Measurements from ENCODE around the gene DNMT1.
"Not testable (repeated sequence)": the region's sequence is repeated elsewhere in the genome, so short reads cannot be mapped to it uniquely, and the experiment has no call there.

Gene DNMT1

DNA sequence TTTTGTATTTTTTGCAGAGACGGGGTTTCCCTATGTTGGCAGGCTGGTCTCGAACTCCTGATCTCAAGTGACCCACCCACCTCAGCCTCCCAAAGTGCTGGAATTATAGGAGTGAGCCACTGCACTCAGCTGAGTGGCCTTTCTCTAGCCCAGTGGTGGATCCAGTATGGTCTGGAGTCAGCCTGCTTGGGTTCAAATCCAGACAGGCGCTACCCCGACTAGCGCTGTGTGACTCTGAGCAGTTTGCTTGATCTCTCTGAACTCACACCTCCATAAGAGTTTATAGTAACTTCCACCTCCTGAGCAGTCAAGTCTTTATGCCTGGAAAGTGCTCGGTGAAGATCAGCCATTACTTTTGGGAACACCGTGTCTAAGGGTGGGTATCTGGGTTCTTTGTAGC, 25.9 kb upstream of the DNMT1 start:
- no peak for DNase-seq

DNA sequence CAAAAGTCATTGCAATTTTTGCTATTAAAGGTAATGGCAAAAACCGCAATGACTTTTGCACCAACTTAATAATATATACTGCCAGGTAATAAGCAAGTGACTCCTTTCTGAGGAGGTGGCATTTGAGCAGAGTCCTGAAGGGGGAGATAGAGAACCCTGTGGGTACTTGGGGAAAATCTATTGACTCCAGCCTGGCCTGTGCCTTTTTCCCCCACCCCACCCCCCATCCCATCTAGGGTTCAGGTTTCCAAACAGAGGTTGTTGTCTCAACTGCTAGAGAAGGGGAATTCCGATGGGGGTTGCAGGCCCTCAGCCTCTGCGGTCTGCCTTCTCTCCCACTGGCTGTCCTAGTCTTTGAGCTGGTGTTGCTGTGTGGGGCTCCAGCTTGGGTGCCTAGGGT, 24.9 kb upstream of the DNMT1 start:
- no peak for DNase-seq

DNA sequence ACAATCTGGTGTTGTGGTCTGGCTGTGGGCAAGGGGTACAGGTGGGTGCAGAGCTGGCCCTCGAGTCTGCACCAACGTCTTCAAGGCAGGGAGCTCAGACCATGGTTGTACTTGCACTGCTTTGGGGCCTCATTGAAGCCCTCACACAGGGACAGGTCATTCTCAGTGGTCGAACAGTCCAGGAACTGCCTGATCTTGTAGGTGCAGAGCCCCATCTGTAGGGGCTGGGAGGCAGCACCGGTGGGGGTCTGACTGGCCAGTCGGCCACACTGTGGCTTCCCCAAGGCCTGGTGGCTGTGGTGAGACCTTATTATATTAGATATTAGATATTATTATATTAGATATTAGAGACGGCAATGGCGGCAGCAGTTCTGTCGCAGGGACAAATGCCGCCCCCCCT, 22.3 kb upstream of the DNMT1 start:
- DNase-seq: no peak

DNA sequence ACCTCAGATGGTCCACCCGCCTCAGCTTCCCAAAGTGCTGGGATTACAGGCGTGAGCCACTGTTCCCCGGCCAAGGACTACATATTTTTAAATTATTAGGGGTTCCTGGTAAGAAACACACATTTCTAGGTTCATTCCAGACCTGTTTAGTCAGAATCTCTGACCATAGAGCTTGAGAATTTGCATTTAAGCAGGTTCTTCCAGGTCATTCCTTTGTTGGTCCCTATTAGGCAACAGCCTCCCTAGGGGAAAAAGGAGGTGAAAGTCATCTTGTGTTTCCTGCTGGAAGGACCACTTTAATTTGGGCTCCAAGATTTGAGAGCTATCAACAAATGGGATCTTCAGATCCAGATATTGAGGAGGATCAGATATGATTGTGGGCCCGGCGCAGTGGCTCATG, 20.0 kb upstream of the DNMT1 start:
- DNase-seq: no peak

DNA sequence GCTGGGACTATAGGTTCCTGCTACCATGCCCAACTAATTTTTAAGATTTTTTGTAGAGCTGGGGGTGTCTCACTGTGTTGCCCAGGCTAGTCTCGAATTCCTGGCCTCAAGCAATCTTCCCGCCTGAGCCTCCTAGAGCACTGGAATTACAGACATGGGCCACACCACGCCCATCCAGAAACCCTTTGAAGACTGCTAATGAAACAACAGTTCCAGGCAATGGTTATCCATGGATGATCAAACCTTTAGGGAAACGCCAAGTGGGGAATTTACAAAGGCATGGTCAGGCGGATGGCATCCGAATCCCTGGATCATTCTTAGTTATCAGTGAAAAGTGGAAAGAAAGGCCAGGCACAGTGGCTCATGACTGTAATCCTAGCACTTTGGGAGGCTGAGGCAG, 16.9 kb upstream of the DNMT1 start:
- DNase-seq: no peak

DNA sequence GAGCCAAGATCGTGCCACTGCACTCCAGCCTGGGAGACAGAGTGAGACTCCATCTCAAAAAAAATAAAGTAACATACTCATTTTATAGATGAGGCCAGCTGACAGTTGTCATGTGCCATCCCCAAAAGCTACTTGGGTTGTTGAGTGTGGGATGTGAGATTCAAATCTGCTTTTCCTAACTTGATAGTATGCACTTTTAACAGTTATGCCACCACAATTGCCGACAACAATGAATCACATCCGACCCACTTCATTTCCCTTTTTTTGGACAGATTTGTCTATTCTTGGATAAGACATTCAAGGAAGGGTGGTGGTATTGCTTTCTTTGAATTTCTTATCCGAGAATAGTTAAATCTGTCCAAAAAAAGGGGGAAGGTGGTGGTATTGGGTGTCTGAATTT, 16.3 kb upstream of the DNMT1 start:
- no peak for DNase-seq

DNA sequence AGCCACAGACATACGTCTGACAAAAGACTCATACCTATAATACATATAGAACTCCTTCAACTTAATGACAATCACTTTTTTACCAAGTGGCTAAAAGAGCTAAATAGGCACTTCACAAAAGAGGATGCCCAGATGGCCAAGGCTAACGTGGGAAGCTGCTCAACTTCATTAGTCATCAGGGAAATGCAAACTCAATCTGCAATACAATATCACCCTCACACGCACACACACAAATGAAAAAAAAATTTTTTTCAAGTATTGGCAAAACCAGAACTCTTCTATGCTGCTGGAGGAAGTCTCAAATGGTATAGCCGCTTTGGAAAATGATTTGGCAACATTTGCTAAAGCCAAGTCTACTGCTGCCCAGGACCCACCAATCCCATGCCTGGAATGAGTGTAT, 14.6 kb upstream of the DNMT1 start:
- DNase-seq: no peak

DNA sequence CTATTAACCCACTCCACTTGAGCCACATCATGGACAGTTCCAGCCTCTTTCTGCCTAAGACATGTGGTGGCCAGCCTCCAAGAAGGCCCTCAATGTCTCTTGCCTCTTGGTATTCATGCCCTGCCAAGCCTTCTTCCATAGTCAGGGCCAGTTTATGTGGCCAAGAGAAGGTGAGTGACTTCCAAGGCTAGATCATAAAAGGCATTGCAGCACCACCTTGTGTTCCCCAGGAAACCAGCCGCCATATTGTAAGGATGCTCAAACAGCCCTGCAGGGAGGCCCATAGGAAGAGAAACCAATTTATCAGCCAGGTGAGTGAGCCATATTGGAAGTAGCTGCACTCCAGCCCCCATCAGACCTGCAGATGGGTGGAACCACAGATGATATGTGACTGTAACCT, 12.3 kb upstream of the DNMT1 start:
- DNase-seq: no peak

DNA sequence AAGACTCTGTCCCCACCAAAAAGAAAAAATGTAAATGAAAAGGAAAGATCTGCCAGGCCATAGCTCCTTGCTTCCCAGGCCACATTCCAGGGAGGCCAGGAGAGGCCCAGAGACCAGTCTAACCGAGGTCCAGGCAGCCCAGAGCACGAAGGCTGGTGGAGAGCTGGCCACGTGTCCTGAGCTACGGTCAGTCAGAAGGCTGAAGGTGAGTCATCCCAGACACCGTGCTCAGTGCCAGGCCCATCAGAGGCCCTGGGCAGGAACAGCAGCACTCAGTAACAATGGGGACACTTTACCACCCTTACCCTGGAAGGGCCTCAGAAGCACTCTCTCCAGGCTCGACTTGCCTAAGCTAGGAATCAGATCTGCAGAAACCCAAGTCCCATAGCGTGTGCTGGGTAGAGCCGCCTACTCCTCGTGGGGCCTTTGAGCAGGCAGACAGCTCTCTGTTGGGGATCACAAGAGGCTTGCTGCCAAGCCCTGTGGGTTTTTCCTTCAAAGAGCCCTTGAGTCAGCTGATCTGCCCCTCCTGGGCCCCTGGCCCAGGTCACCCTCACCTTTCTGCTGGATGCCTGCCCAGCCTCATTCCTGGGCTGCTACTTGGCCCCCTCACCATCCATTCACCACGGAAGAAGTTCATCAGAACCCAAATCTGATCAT, 11.6 kb upstream of the DNMT1 start:
- no peak for DNase-seq

DNA sequence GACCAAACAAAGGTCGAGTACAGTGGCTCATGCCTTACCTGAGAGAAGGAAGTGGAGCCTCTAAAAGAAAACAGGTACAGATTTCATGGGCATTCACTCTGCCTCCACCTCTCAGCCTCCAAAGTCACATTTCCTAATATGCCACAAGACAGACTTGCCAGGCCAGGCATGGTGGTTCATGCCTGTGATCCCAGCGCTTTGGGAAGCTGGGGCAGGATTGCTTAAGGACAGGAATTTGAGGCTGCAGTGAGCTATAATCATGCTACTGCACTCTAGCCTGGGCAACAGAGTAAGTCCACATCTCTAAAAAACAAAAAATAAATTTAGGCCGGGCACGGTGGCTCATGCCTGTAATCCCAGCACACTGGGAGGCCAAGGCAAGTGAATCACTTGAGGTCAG, 10.9 kb upstream of the DNMT1 start:
- no peak for DNase-seq

DNA sequence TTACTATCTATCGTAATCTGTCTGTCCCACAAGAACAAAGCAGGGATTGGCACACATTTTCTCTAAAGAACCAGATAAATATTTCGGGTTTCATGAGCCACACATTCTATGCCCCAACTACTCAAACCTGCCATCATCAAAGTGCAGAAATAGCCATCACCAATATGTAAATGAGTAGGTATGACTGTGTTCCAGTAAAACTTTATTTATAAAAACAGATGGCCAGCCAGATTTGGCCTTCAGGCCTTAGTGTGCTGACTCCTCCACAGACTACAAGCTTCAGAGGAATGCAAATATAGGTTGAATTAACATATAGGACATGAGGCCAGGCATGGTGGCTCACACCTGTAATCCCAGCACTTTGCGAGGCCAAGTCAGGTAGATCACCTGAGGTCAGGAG, 8.9 kb upstream of the DNMT1 start:
- DNase-seq: no peak

DNA sequence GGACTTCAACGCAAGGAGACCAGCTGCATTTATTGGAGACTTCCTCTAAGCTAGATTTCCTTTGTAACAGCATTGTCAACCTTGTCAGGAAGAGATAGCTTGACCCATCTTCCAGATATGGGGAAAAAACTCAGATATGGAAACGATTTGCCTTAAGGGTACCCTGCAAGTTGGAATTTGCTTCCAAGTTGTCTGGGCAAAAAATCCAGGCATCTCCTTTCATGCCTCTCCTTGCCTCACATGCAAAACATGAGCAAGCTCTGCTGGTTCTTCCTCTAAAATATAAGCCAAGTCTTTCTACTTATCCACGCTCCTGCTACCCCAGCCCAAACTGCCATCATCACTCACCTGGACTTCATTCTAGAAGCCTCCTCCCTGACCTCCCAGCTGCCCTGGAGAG, 6.4 kb upstream of the DNMT1 start:
- DNase-seq: no peak

DNA sequence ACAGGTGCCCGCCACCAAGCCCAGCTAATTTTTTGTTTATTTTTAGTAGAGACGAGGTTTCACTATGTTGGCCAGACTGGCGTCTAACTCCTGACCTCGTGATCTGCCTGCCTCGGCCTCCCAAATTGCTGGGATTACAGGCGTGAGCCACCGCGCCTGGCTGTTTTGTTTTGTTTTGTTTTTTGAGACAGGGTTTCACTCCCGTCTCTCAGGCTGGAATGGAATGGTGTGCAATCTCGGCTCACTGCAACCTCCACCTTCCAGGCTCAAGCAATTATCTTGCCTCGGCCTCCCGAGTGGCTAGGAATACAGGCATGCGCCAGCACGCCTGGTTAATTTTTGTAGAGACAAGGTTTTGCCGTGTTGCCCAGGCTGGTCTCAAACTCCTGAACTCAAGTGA, 5.3 kb upstream of the DNMT1 start:
- DNase-seq: not testable (repeated sequence)

DNA sequence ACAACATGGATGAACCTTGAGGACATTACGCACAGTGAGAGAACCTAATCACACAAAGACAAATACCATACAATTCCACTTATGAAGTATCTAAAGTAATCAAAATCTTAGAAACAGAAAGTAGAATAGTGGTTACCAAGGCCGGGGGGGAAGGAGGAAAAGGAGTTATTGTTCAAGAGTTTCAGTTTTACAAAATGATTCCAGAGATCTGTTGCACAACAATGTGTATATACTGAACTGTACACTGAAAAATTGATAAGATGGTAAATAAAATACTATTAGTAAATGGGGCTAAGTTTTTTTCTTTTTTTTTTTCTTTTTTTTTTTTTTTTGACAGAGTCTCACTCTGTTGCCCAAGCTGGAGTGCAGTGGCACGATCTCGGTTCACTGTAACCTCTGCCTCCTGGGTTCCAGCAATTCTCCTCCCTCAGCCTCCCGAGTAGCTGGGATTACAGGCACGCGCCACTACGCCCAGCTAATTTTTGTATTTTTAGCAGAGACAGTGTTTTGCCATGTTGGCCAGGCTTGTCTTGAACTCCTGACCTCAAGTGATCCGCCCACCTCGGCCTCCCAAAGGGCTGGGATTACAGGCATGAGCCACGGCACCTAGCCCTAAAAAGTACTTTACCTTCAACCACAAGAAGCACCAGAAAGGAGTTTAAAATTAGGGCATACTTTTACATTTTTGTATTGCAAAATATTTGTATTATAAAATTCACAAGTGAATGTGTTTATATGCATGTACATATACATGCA, 4.3 kb upstream of the DNMT1 start:
- not testable (repeated sequence) for DNase-seq

DNA sequence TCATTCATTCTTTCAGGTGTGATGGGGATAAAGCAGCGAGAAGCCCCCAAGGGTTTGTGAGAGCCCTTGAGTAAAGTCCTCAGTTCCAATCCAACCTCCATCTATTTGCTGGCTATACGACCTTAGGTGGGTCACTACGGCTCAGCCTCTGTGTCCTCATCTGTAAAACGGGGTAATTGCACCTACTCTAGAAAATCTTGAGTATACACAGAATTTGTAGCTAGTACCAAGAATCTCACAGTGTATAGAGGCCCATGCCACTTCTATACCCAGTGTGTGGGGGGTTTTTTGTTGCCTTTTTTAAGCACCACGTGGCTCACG, 406 bp upstream of the DNMT1 start:
- DNase-seq: no peak

DNA sequence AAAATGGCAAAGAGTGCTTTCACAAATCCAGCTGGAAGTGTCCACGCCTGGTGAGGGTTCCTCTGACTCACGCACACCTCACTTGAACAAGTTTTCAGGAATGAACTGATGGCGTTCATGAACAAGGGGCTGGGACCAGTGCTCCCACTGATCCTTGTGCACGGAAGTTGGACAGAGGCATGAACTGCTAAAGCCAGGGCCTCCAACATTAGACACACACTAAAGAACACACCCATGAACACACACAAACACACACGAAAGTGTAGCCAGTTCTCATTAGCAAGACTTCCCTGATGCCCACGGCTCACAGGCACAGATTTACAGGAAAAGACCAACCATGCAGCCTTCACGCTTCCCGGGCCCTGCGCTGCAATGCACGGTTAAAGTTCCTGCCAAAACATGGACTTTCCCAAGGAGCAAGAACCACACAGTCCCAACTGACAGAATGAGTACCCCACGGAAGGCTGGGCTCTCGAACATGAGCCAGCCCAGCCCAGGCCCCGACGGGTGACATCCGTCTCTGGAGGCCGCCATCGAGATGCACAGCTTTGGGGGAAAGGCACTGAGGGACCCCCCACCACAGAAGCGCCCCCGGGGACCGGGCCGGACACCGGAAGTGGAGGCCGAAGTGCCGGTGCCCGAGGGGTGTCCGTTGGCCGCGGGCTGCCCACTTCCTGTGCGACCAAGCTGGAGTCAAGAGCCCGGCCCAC, 808 bp downstream of the DNMT1 start:
- peak; percentile 46 for DNase-seq

DNA sequence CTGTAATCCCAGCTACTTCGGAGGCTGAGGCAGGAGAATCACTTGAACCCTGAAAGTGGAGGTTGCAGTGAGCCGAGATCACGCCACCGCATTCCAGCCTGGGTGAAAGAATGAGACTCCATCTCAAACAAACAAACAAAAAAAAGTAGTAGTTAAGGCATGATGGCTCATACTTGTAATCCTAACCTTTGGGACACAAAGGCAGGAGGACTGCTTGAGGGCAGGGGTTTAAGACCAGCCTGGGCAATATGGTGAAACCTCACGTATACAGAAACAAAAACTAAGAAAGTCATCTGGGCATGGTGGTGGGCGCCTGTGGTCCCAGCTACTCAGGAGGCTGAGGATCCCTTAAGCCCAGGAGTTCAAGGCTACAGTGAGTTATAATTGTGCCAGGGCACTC, 1.8 kb downstream of the DNMT1 start:
- DNase-seq: no peak

DNA sequence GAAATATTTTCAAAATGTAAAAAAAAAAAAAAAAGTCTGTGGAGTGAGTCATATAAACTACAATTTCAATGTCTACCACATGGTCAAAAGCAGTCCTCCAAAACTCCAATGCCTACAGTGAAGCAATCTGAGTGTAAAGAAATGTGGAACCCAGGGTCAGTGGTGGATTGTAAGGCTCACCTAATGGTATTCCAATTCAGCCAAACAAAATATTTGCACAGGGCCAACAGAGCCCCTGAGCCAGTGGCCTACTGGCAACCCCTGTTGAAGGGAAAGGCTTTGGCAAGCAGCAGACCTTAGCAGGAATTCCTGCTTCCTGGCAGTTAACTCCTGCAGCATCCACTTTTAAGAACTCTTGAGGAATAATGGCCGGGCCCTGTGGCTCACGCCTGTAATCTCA, 3.4 kb downstream of the DNMT1 start:
- DNase-seq: peak; percentile 48

DNA sequence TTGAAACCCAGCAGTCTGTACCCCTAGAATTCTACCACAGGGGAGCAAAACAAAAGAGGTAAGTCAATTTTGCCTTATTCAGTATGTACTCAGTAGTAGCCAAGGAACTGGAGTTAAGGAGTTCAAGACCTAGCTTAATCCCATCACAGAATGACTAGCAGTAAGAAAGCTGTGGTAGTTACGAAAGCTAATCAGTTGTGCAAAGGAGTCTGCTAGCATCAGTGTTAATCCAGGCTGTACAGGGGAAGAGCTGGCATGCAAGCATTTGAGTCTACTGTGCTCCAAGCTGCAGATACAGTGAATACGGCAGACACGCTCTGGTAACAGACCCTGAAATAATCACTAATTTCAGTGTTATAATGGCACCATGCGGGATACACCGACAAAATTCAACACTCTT, 4.7 kb downstream of the DNMT1 start:
- no peak for DNase-seq

DNA sequence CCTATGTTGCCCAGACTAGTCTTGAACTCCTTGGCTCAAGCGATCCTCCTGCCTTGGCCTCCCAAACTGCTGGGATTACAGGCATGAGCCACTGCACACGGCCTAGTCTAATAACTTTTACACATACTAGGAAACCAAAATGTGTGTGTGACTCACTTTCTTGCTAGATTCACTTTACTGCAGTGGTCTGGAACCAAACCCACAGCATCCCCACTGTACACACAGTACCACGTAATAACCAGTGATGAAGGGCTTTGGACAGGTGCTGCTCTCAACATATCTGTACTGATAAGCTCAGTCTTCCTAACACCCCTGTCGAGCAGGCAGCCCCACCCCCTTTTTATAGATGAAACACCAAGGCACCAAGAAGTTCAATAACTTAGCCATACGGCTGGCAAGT, 5.1 kb downstream of the DNMT1 start:
- no peak for DNase-seq

DNA sequence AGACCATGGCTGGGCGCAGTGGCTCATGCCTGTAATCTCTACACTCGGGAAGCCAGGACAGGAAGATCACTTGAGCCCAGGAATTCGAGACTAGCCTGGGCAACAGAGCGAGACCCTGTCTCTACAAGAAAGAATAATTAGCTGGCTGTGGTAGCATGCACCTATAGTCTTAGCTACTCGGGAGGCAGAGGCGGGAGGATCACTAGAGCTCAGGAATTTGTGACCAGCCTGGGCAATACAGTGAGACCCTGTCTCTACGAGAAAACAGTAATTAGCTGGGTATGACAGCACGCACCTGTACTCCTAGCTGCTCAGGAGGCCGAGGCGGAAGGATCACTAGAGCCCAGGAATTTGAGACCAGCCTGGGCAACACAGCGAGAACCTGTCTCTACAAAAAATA, 7.4 kb downstream of the DNMT1 start:
- no peak for DNase-seq

DNA sequence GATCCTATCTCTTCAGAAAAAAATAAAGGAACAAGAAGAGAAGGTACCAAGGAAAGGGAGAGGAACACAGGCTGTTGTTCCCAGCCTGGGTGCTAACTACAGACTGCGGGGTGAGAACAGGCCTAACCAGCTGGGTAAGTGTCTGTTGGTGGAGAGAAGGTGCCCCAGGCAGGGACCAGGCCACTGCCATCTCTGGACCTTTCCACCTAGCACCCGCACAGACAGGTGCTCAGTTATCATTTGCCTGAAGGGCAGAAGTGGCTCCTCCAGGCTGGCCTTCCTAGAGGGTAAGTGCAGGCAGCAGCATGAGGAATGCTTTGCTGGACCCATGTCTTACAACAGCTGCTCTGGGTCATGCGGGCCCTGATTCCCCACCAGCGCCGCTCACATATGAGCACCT, 10.1 kb downstream of the DNMT1 start:
- no peak for DNase-seq

DNA sequence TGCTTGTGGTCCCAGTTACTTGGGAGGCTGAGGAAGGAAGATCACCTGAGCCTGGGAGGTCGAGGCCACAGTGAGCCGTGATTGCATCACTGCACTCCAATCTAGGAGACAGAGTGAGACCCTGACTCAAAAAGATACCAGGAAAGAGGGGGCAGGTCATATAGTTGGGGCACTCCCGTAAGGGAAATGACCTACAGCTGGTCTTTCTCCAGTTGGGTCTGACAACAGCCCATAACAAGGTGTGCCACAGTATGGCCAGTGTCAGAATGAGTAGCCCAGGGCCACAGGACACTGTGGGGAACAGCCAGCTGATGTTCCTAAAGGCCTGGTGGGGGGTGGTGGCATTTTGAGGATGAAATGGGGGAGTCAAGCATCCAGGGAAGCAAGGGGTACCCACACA, 10.8 kb downstream of the DNMT1 start:
- DNase-seq: no peak

DNA sequence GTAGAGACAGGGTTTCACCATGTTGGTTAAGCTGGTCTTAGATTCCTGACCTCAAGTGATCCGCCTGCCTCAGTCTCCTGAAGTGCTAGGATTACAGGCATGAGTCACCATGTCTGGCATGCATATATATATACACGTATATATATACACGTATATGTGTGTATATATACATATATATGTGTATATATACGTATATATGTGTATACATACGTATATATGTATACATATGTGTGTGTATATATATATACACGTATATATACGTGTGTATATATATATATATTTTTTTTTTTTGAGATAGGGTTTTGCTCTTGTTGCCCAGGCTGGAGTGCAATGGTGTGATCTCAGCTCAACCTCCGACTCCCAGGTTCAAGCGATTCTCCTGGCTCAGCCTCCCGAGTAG, 11.9 kb downstream of the DNMT1 start:
- no peak for DNase-seq

DNA sequence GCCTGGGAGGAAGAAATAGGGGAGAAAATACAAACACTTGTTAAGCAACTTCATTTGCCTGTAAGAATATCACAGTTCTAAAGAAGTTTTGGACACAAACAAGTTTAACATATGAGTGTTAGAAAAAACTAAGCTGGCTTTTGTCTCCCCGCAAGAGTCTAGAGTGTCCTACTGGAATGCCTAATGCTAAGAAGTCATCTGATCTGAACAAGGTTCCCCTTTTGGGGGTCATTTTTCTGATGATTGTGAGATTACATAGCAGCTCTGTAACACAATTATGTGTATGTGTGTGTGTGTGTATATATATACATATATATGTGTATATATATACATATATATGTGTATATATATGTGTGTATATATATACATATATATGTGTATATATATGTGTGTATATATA, 12.7 kb downstream of the DNMT1 start:
- DNase-seq: no peak
